HG03103 (cell line): ENCODE results near the gene NTN3.

Experiments
- ATAC-seq: cut with Tn5 transposase; IDR thresholded peaks from one replicate; pipeline ENCODE4 v1.9.1; 2021; ENCODE audit warnings: low read depth; ENCODE audit not compliant: unreplicated experiment

The NTN3 gene

GRCh38 chr16:2465653-2466415 is 5.3 kb upstream of the NTN3 start:
- ATAC-seq = no peak

GRCh38 chr16:2466667-2467527 is 4.2 kb upstream of the NTN3 start:
- no peak for ATAC-seq

- ATAC-seq = no peak
These were observed 3.4 kb upstream of the NTN3 start for GRCh38 chr16:2467528-2468232.

GRCh38 chr16:2468233-2468724 is 2.8 kb upstream of the NTN3 start:
- ATAC-seq = no peak

GRCh38 chr16:2468725-2469398 is 2.2 kb upstream of the NTN3 start:
- ATAC-seq = no peak

GRCh38 chr16:2469399-2470233 is 1.5 kb upstream of the NTN3 start:
- ATAC-seq = no peak

- no peak for ATAC-seq
These were observed 879 bp upstream of the NTN3 start for GRCh38 chr16:2470234-2470601.

- ATAC-seq = no peak
These were observed 488 bp upstream of the NTN3 start for GRCh38 chr16:2470603-2471015.

- ATAC-seq = no peak
These were observed 773 bp downstream of the NTN3 start for GRCh38 chr16:2471653-2472487.

GRCh38 chr16:2472488-2472864 is 1.4 kb downstream of the NTN3 start:
- ATAC-seq = no peak

GRCh38 chr16:2472885-2473445 is 1.9 kb downstream of the NTN3 start:
- ATAC-seq = no peak

GRCh38 chr16:2473446-2473926 is 2.4 kb downstream of the NTN3 start:
- ATAC-seq = no peak

GRCh38 chr16:2473999-2474876 is 3.1 kb downstream of the NTN3 start:
- no peak for ATAC-seq

- ATAC-seq = peak; percentile 43
These were observed 3.8 kb downstream of the NTN3 start, which contains the start of gene TBC1D24 for GRCh38 chr16:2474877-2475412. TSS of gene TBC1D24 (plus strand) at chr16:2475127. CDS start at chr16:2496149, 21,022 bp downstream.

GRCh38 chr16:2475413-2476344 is 4.6 kb downstream of the NTN3 start:
- no peak for ATAC-seq

GRCh38 chr16:2476345-2476720 is 5.2 kb downstream of the NTN3 start:
- no peak for ATAC-seq
